ENCODE results near the gene PRKAB2.
"Not testable (repeated sequence)": the region's sequence is repeated elsewhere in the genome, so short reads cannot be mapped to it uniquely, and the experiment has no call there.

PRKAB2 gene

DNA sequence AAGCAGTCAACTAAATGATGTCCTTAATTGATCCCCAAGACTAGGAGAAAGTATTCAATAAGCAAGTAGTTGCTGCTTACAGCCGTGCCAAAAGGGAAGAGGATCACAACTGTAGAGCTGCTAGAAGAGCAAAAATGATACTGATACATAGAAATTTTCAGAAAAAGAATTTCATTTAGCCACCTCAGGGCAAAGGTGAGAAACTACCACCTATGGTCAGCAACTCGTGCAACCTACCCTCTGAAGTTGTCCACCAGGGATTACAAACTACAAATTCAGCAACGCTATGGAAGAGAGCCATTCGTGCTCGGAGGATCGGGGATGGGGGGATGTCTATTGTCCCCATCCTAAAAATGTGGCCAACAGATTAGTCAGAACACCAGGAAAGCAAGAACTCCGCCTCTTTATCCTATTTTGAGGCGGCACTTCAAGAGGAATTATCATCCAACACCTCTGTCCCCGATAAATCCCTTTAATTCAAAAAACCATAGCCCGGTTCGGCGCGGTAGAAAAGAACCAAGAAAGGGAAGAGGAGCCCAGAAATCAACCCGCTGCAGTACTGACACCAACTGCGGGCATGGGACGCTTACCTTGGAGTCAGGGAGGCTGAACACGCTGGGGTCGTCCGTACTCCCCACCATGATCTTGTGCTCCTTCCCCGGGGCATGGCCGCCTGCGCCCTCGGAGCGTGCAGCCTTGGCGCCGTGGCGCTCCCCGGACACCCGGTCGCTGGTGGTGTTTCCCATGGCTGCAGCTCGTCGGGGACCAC lies 687 bp downstream of the PRKAB2 start:
- peak; percentile 19 for DNase-seq

- no peak for DNase-seq
Measured at GRCh38 chr1:147169840-147170674, 2.2 kb downstream of the PRKAB2 start.

DNA sequence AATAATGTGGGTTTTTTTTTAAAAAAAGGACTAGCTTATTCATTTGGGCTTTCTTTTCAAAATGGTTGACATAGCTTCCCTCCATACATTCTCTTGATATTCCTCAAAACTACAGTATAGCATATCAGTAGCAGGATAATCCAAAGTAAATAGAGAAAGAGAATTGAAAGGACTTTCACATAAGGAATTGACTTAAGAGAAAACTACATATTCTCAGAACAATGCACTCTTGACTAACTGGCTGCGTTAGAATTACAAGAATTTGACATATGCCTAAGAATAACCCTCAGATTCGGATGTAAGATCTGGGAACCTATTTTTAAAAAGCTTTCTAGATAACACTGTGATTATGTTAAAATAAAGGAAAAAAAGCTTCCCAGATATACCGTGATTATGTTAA lies 3.1 kb downstream of the PRKAB2 start:
- DNase-seq = no peak

GRCh38 chr1:147168626-147169058 lies 3.6 kb downstream of the PRKAB2 start:
- peak; percentile 75 for DNase-seq

DNA sequence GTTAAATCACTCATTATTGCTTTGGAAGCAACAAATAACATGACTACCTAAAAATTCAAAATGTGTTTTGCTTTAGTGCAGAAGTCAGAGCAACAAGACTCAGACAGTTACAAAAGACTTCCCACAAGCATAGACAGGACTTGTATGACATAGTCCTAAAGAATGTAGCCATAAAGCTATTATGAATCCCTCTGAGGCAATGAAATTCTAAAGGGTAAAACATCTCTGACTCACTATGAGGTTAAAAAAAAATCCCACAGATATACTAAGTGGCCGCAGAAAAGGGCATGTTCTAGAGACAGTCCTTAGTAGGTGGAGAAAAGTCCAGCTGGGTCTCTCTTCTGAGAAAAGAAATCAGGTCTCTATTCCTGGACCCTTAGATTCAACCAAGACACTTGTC lies 4.9 kb downstream of the PRKAB2 start:
- no peak for DNase-seq

GRCh38 chr1:147163019-147163418 lies 9.3 kb downstream of the PRKAB2 start:
- no peak for DNase-seq

DNA sequence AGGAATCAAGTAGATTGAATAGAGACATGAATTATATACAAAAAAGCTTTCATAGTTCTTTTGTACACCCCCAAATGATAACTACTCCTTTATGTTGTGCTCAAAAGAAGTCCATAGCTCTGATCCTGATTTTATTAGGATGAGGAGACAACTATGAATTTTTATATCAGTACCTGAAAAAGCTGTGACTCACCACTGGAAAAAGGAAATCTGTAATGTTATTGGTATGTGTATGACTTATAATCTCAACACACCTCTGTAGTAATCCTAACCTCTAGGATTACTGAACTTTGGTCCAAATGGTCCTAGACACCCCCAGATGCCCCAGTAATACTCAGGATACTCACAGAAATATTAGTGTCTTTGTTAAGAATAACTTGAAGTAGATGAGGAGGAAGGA lies 10.2 kb downstream of the PRKAB2 start:
- no peak for DNase-seq

- not testable (repeated sequence) for DNase-seq
Measured at GRCh38 chr1:147157116-147157515, 15.2 kb downstream of the PRKAB2 start.

- no peak for DNase-seq
Measured at GRCh38 chr1:147156642-147157041, 15.6 kb downstream of the PRKAB2 start.

- no peak for DNase-seq
Measured at GRCh38 chr1:147152772-147153171, 19.5 kb downstream of the PRKAB2 start.

DNA sequence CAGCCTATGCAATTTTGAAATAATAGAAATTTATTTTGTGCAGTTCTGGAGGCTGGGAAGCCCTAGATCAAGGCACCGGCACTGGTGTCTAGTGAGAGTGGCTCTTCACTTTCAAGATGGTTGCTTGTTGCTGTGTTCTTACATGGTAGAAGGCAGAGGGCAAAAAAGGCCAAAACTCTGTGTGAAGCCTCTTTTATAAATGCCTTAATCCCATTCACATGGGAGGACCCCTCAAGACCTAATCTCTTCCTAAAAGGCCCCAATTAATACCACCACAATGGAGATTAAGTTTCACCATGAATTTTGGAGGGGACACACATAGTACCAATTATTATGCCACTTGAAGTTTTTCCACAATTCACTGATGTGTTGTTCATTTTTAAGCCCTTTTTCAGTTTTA lies 21.0 kb downstream of the PRKAB2 start:
- DNase-seq = no peak

DNA sequence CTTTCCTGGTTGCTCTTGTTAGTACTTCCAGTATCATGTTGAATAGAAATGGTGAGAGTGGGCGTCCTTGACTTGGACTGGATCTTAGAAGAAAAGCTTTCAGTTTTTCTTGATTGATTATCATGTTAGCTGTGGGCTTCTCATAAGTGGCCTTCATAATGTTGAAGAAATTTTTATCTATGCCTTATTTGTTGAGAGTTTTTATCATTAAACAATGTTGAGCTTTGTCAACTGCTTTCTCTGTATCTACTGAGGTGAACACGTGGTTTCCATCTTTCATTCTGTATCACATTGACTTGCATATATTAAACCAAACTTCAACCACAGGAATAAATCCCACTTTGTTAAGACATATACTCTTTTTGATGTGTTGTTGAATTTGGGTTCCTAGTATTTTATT lies 29.4 kb downstream of the PRKAB2 start:
- no peak for DNase-seq

GRCh38 chr1:147130721-147131120 lies 41.5 kb downstream of the PRKAB2 start:
- DNase-seq = not testable (repeated sequence)

DNA sequence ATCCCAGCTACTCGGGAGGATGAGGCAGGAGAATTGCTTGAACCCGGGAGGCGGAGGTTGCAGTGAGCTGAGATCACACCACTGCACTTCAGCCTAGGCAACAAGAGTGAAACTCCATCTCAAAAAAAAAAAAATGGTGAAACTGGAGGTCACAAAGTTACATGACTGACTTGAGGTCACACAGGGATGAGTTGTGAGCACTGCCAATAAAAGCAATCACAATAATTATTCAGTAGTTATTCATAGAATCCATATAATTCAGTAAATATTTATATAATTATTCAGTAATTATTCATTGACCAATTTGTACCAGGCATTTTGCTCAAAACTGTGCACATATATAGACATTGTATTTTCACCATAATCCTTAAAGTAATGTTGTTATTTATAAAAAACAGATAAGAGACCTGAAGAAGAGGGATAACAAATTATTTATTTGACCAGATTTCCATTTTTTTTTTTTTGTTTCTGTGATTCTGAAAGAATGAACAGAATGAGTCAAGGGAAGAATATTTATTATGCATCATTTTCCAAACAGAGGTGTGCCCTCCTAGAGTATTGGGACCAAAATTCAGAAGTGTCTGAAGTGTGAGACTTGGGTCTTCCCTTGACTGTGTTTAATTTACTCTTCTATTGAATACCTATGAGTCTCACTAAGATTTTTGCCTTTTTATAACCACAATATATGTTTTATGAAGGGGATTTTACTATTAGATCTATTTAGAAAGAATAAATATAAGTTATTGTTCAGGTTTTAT lies 43.0 kb downstream of the PRKAB2 start:
- no peak for DNase-seq

- DNase-seq = peak; percentile 58
Measured at GRCh38 chr1:147124266-147124665, 48.0 kb downstream of the PRKAB2 start.

DNA sequence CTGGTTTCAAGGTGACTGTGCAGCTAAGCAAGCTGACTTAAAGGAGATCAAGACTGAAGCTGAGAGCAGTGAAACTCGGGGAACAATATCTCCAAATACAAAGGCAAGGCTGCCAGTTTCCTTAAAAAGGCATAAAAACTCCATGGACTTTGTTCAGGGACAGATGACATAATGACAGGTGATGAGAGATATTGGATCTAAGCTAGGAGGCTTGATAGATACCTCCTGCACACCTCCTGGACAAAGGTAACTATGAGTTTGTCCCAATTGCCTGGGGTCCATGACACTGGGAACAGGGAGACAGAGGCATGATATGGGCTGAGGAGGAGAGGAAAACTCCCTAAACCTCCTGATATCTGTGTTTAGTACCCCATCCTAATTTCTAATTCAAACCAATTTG lies 55.2 kb downstream of the PRKAB2 start:
- no peak for DNase-seq

DNA sequence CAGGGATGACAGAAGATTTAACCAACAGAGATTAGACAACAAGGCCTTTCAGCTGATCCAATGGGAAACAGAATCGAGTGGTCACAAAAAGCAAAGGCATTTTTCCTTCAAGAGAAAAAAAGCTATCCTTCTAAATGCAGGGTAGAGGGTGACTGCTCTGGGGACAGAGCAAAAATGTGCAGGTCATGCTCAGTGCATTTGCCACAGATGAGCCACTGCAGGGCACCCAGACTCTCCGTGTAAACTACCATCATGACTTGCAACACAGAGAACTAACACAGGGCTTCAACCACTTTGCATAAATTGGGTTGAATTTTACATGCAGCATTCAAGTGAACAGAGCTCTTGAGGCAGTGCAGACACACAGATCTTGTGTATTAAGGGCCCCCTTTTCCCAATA lies 56.8 kb downstream of the PRKAB2 start:
- DNase-seq = no peak

- DNase-seq = not testable (repeated sequence)
Measured at GRCh38 chr1:147115079-147115478, 57.2 kb downstream of the PRKAB2 start.

GRCh38 chr1:147114353-147114752 lies 57.9 kb downstream of the PRKAB2 start:
- DNase-seq = not testable (repeated sequence)

- DNase-seq = no peak
Measured at GRCh38 chr1:147111381-147112130, 60.7 kb downstream of the PRKAB2 start.

- no peak for DNase-seq
Measured at GRCh38 chr1:147110872-147111271, 61.4 kb downstream of the PRKAB2 start.

DNA sequence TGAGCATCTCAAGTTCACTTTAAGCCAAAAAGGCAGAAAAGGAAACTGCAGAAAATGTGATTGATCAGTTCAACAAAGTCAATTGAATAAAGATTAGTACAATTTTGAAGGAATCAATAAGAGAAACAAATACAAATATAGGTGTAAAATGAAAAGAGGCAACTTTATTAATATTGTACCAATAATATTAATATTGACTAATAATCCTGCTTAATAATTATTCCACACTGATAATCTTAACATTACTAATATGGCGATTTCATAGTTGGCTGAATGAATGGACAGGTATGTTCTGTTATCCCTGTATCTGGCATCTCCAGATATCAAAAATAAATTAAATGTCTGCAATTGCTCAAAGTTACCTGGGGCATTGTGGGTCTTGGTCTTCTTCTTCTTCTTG lies 61.8 kb downstream of the PRKAB2 start:
- no peak for DNase-seq

- DNase-seq = no peak
Measured at GRCh38 chr1:147109762-147110161, 62.5 kb downstream of the PRKAB2 start.

All from hematopoietic multipotent progenitor cell treated with erythropoietin and hydrocortisone succinate and interleukin-3 and kit ligand, for 6 days (in vitro differentiated cells).